Natural killer cell (primary cell): ENCODE measurements around the gene ILKAP. TPM values are rescaled to one million over a fixed set of nuclear protein-coding genes. Genes with fewer than 3 reads are reported as not detected.

Experiments used
- ATAC-seq, 3 donors: fragments of 150-1000 bp in 2 of 3; fragments of 200-7000 bp in 1 of 3; cut with Tn5 transposase; 1 replicate in 1 of 3; 2 replicates in 2 of 3; pipeline ENCODE4 v1.10.0; 2021; ENCODE audit warnings: mild to moderate bottlenecking in 2 of 3, moderate library complexity in 2 of 3
- DNase-seq, 2 donors: peaks; one replicate each; pipeline versions ENCODE4 v3.0.0 to v3.0.0-alpha.2; 2013 to 2021; ENCODE audit warnings: mixed read lengths in 1 of 2
- H3K27ac ChIP-seq: one replicate; pipeline ENCODE4 v1.5.1; 2013; ENCODE audit warnings: mild to moderate bottlenecking, low read length
- H3K27me3 ChIP-seq: one replicate; pipeline ENCODE4 v1.6.1; 2013; ENCODE audit warnings: low read length; ENCODE audit not compliant: control insufficient read depth, insufficient read depth
- H3K36me3 ChIP-seq: one replicate; pipeline ENCODE4 v1.6.1; 2013; ENCODE audit warnings: low read length; ENCODE audit not compliant: control insufficient read depth, insufficient read depth
- H3K4me1 ChIP-seq: one replicate; pipeline ENCODE4 v1.6.1; 2013; ENCODE audit warnings: low read length; ENCODE audit not compliant: control insufficient read depth, insufficient read depth
- H3K4me3 ChIP-seq: one replicate; pipeline ENCODE4 v1.5.1; 2013; ENCODE audit warnings: low read length
- H3K9me3 ChIP-seq: one replicate; pipeline ENCODE4 v1.6.1; 2013; ENCODE audit warnings: low read length; ENCODE audit not compliant: control insufficient read depth, insufficient read depth
- H3K27ac Mint-ChIP-seq, 2 donors: one replicate each; pipeline ENCODE4 v1.8.0; 2022; ENCODE audit warnings: mild to moderate bottlenecking in 2 of 2, mixed read lengths in 2 of 2, moderate library complexity in 1 of 2
- H3K27me3 Mint-ChIP-seq, 2 donors: one replicate each; pipeline ENCODE4 v1.8.0; 2022; ENCODE audit warnings: low read depth in 2 of 2, mixed read lengths in 2 of 2
- H3K36me3 Mint-ChIP-seq: one replicate; pipeline ENCODE4 v1.8.0; 2022; ENCODE audit warnings: mixed read lengths
- H3K4me1 Mint-ChIP-seq, 2 donors: one replicate each; pipeline ENCODE4 v1.8.0; 2022; ENCODE audit warnings: mixed read lengths in 2 of 2
- H3K4me3 Mint-ChIP-seq: one replicate; pipeline ENCODE4 v1.8.0; 2022; ENCODE audit warnings: mild to moderate bottlenecking, moderate library complexity, mixed read lengths
- H3K9me3 Mint-ChIP-seq, 2 donors: one replicate each; pipeline ENCODE4 v1.8.0; 2022; ENCODE audit warnings: mixed read lengths in 2 of 2
- WGBS: methylation state at CpG from one replicate; pipeline ENCODE4 v1.1.7; 2013; ENCODE audit warnings: missing lambda C conversion rate; ENCODE audit not compliant: insufficient coverage; 5-methylcytosine and 5-hydroxymethylcytosine counted together
- intact Hi-C: fragments of 100-400 bp; cut with micrococcal nuclease; formaldehyde crosslinking; loops from one replicate; pipeline ENCODE4 v1.14.2; 2022
- total RNA-seq, 4 donors: library from RNA; stranded (reverse); fragments of 120-200 nt in 1 of 4; gene quantifications; one replicate each; pipeline versions ENCODE4 v1.2.3 to v1.2.4, GENCODE V29; 2013 to 2022
- TF ChIP-seq, protein P1 (sequence below): fragments of 200-600 bp; IDR thresholded peaks from one replicate; pipeline ENCODE4 v1.8.0; 2022; ENCODE audit warnings: antibody characterized with exemption

The ILKAP gene
- total RNA-seq, 3 donors from 2014 or later (not counting 1 experiment from before 2014, with no cell fraction given) = 146 to 200 (median 183) TPM

DNA sequence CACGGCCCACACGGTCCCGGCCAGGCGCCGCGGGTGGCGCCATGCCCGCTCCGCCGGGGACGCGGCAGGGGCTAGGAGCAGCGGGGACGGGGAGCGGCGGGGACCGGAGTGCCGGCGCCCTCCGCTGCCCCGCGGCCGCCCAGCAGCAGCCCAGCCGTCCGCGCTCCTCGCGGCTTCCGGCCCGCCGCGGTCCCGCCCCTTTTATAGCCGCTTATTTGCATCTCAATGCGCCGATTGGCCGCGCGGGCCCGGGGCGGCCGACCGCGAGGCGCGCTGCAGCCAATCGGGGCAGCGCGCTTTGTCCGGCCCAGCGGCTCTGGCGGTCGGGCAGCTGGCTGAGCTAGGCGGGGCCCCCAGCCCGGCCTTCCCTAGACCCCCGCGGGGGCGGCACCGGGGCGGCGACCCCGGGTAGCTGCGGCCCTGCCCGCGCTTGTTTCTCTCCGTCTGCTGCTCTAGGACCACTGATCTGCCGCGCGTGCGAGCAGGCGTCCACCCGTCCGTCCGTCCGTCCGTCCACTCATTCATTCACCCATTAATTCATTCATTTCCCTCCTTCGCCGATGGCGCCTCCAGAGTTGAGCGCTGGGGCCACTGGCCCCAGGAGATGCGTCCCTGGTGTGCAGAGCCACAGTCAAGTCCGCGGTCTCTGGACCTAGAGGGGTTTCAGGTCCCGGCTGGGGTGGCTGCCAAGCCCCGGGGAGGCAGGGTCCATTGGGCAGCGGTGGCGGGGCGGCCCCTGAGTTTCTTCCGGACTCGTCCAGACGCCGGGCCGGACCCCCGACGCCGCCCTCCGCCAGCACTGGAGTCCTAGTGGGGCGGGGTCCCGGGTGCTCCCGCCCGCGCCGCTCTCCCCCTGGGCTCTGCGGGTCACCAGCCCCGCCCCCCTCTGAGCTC is 36.6 kb upstream of the ILKAP start, which contains the start of gene HES6:
Gene HES6 (minus strand): TSS at position 176 of the 894 bp plus-strand sequence. CDS start 133 bp downstream, at position 43.
- Histone ChIP-seq H3K4me1 (peaks cover 22% of the 10 kb centered on the region), H3K4me3 (peak within 1 kb of the TSS; percentile 47), H3K9me3 (peaks cover 4% of the 10 kb centered on the region), H3K36me3 (no peaks in the 10 kb centered on the region), H3K27ac (no peak within 1 kb of the TSS), H3K27me3 (peaks cover 20% of the 10 kb centered on the region)
- 1% methylated on average over 105 of the region's 105 CpGs for WGBS
- intact Hi-C loops = loop anchor here (5.0 kb wide), 2 partner anchors 47 to 58 kb away; partner anchors contain the start of gene PER2
- Mint-ChIP-seq H3K4me3 (peak within 1 kb of the TSS; percentile 89), H3K27me3 (peaks cover 0 to 14% of the 10 kb centered on the region in 2 donors), H3K27ac (peak within 1 kb of the TSS; percentile 35 to 71), H3K9me3 (no peaks in the 10 kb centered on the region), H3K36me3 (no peaks in the 10 kb centered on the region), H3K4me1 (peaks cover 0 to 16% of the 10 kb centered on the region in 2 donors)
- ATAC-seq (peak; percentile 85 to 90 (median 85)), DNase-seq (peak; percentile 83 to 86)
- TF ChIP-seq, protein P1, sequence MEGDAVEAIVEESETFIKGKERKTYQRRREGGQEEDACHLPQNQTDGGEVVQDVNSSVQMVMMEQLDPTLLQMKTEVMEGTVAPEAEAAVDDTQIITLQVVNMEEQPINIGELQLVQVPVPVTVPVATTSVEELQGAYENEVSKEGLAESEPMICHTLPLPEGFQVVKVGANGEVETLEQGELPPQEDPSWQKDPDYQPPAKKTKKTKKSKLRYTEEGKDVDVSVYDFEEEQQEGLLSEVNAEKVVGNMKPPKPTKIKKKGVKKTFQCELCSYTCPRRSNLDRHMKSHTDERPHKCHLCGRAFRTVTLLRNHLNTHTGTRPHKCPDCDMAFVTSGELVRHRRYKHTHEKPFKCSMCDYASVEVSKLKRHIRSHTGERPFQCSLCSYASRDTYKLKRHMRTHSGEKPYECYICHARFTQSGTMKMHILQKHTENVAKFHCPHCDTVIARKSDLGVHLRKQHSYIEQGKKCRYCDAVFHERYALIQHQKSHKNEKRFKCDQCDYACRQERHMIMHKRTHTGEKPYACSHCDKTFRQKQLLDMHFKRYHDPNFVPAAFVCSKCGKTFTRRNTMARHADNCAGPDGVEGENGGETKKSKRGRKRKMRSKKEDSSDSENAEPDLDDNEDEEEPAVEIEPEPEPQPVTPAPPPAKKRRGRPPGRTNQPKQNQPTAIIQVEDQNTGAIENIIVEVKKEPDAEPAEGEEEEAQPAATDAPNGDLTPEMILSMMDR = no peak

DNA sequence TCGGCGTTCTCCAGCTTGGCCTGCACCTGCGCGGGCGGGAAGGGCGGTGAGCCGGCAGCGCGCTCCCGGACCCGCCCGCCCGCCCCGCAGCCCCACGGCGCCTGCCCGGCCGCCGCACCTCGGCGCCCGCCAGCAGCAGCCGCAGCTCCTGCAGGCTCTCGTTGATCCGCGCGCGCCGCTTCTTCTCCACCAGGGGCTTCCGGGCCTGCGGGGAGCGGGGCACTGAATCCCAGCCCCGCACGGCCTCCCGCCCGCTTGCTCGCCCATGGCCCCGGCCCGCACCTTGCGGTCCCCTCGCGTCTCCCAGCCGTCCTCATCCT is 36.0 kb upstream of the ILKAP start:
- intact Hi-C loops = no loop called here
- WGBS = under 1% methylated on average over 43 of the region's 43 CpGs
- no peaks in the 10 kb centered on the region for H3K36me3 Mint-ChIP-seq

DNA sequence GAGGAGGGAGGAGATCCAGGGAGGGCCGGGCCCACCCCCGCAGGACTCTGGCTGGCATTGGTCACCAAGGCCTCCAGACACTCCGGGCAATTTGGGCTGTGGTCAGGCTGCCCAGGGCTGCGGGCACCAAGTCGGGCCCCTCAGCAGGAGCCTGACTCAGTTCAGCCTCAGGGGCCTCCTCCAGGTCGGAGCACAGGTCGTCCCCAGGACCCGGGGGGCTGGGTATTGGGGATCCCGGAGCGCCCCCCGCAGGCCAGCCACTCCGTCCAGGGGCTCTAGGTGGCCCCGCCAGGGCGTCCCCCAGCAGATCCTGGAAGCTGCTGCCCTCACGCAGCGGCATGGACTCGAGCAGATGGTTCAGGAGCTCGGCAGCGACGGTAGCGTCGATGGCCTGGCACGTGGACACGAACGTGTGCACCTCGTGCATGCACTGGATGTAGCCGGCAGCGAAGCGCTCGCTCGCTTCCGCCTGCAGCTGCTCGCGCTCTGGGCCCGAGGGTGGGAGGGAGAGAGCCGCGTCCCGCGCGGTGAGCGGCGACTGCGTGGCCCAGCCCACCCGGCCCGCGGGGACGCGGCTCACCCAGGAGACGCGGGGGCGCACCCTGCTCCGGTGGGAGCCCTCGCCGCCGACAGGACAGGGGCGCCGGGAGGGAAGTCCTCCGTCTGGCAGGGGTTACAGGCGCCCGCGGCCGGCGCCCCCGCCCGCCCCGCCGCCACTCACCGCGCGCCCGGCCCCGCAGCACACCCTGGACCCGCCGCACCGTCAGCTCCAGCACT is 35.5 kb upstream of the ILKAP start:
- Histone ChIP-seq H3K27me3 (peaks cover 20% of the 10 kb centered on the region), H3K27ac (no peak overlapping the region), H3K36me3 (no peaks in the 10 kb centered on the region), H3K9me3 (peaks cover 4% of the 10 kb centered on the region), H3K4me1 (peaks cover 27% of the 10 kb centered on the region), H3K4me3 (no peak overlapping the region)
- ATAC-seq = peak; percentile 34 to 50 (median 48)
- no peak overlapping the region for H3K27ac Mint-ChIP-seq
- H3K4me3 Mint-ChIP-seq = no peak overlapping the region
- H3K36me3 Mint-ChIP-seq = no peaks in the 10 kb centered on the region
- peak; percentile 52 to 73 for DNase-seq
- intact Hi-C loops = loop anchor here (1.0 kb wide), 1 partner anchor 35 kb away; no protein-coding TSS in a partner anchor
- peaks cover 0 to 16% of the 10 kb centered on the region in 2 donors for H3K4me1 Mint-ChIP-seq
- TF ChIP-seq, protein P1 = no peak
- peaks cover 0 to 15% of the 10 kb centered on the region in 2 donors for H3K27me3 Mint-ChIP-seq
- WGBS = 22% methylated on average over 75 of the region's 75 CpGs
- no peaks in the 10 kb centered on the region for H3K9me3 Mint-ChIP-seq

More for the DNA sequence above, 36.0 kb upstream of the ILKAP start:
- peaks cover 0 to 16% of the 10 kb centered on the region in 2 donors for H3K4me1 Mint-ChIP-seq
- DNase-seq = no peak
- Histone ChIP-seq H3K36me3 (no peaks in the 10 kb centered on the region), H3K9me3 (peaks cover 4% of the 10 kb centered on the region), H3K4me3 (peak overlapping the region; percentile 6), H3K27me3 (peaks cover 20% of the 10 kb centered on the region), H3K4me1 (peaks cover 24% of the 10 kb centered on the region), H3K27ac (no peak overlapping the region)
- peak in 2 of 3 donors; percentile 20 to 35 for ATAC-seq
- no peaks in the 10 kb centered on the region for H3K9me3 Mint-ChIP-seq
- peaks cover 0 to 15% of the 10 kb centered on the region in 2 donors for H3K27me3 Mint-ChIP-seq
- H3K4me3 Mint-ChIP-seq = peak overlapping the region; percentile 62
- TF ChIP-seq, protein P1 = no peak
- H3K27ac Mint-ChIP-seq = no peak overlapping the region
